ENCODE measurements around the gene SGCA. TPM values are rescaled to one million over a fixed set of nuclear protein-coding genes. Genes with fewer than 3 reads are reported as not detected.
A peak's percentile ranks its signal among the peaks of the same experiment; 100 is the strongest.

SGCA gene
- total RNA-seq, 4 donors from 2014 or later = 1.8 to 7.8 (median 4.9) TPM

- Histone ChIP-seq H3K27me3 (no peaks in the 10 kb centered on the region), H3K36me3 (peaks cover 0 to 96% (median 45%) of the 10 kb centered on the region in 3 donors), H3K4me1 (peaks cover 0 to 35% (median 18%) of the 10 kb centered on the region in 4 donors), H3K4me3 (no peak overlapping the region), H3K27ac (no peak overlapping the region), H3K9me3 (no peaks in the 10 kb centered on the region)
- TF ChIP-seq EP300 (IDR thresholded peaks at IDR 0.05) (no peak), CTCF (IDR thresholded peaks at IDR 0.05) (peak; percentile 86 to 95 (median 92)), POLR2A (IDR thresholded peaks at IDR 0.05) (no peak)
- peak in 1 of 2 donors; percentile 80 for DNase-seq (ENCODE audit: low spot score in 2 of 2)
- WGBS, 2 donors = 44 to 48% methylated on average over 19 of the region's 19 CpGs
Observed at GRCh38 chr17:50139950-50140885, 25.6 kb upstream of the SGCA start.

GRCh38 chr17:50141026-50141744 lies 24.6 kb upstream of the SGCA start:
- Histone ChIP-seq H3K27me3 (no peaks in the 10 kb centered on the region), H3K27ac (no peak overlapping the region), H3K9me3 (no peaks in the 10 kb centered on the region), H3K36me3 (peaks cover 0 to 86% (median 39%) of the 10 kb centered on the region in 3 donors), H3K4me1 (peaks cover 0 to 45% (median 28%) of the 10 kb centered on the region in 4 donors), H3K4me3 (no peak overlapping the region)
- no peak for TF ChIP-seq EP300 (IDR thresholded peaks at IDR 0.05)
- TF ChIP-seq CTCF (IDR thresholded peaks at IDR 0.05) = no peak
- TF ChIP-seq POLR2A (IDR thresholded peaks at IDR 0.05) = no peak
- 91 to 93% methylated on average over 16 of the region's 16 CpGs for WGBS, 2 donors
- DNase-seq (ENCODE audit: low spot score in 2 of 2) = no peak

GRCh38 chr17:50141745-50142110 lies 24.1 kb upstream of the SGCA start:
- 68 to 71% methylated on average over 8 of the region's 8 CpGs for WGBS, 2 donors
- Histone ChIP-seq H3K4me1 (peaks cover 0 to 50% (median 33%) of the 10 kb centered on the region in 4 donors), H3K9me3 (no peaks in the 10 kb centered on the region), H3K4me3 (no peak overlapping the region), H3K27me3 (no peaks in the 10 kb centered on the region), H3K27ac (no peak overlapping the region), H3K36me3 (peaks cover 0 to 81% (median 39%) of the 10 kb centered on the region in 3 donors)
- no peak for DNase-seq (ENCODE audit: low spot score in 2 of 2)
- TF ChIP-seq POLR2A (IDR thresholded peaks at IDR 0.05) (no peak), EP300 (IDR thresholded peaks at IDR 0.05) (no peak), CTCF (IDR thresholded peaks at IDR 0.05) (no peak)

- no peaks in the 10 kb centered on the region for H3K9me3 ChIP-seq
- peaks cover 0 to 62% (median 28%) of the 10 kb centered on the region in 3 donors for H3K36me3 ChIP-seq
- TF ChIP-seq POLR2A (IDR thresholded peaks at IDR 0.05) (no peak), CTCF (IDR thresholded peaks at IDR 0.05) (no peak), EP300 (IDR thresholded peaks at IDR 0.05) (no peak)
- H3K4me1 ChIP-seq = peaks cover 0 to 66% (median 45%) of the 10 kb centered on the region in 4 donors
- H3K27me3 ChIP-seq = no peaks in the 10 kb centered on the region
- 80 to 90% methylated on average over 6 to 15 of the region's 20 CpGs for WGBS, 2 donors
- DNase-seq (ENCODE audit: low spot score in 2 of 2) = no peak
- H3K27ac ChIP-seq = no peak overlapping the region
- H3K4me3 ChIP-seq = no peak overlapping the region
Observed at GRCh38 chr17:50143461-50144176, 22.2 kb upstream of the SGCA start.

Measured in tibial nerve (tissue), 4 donors.